Measurements from ENCODE around the gene PLCXD3. TPM values are rescaled to one million over a fixed set of nuclear protein-coding genes. Genes with fewer than 3 reads are reported as not detected.
"Not testable (repeated sequence)": the region's sequence is repeated elsewhere in the genome, so short reads cannot be mapped to it uniquely, and the experiment has no call there.

The PLCXD3 gene
- polyA plus RNA-seq, 4 donors: 0.27 to 4.4 (median 1.1) TPM

GRCh38 chr5:41508696-41509398 lies 1.6 kb downstream of the PLCXD3 start:
- H3K4me1 ChIP-seq (ENCODE audit: control insufficient read depth in 3 of 3, insufficient read depth in 2 of 3, low read depth in 1 of 3, low read length in 2 of 3): peaks cover 0 to 4% (median 0%) of the 10 kb centered on the region in 3 donors
- no peaks in the 10 kb centered on the region for H3K36me3 ChIP-seq (ENCODE audit: control insufficient read depth in 3 of 3, insufficient read depth in 2 of 3, low read depth in 1 of 3, low read length in 3 of 3)
- no peak overlapping the region for H3K4me3 ChIP-seq (ENCODE audit: low read depth in 1 of 3, low read length in 3 of 3)
- no peak for FAIRE-seq
- peaks cover 0 to 22% (median 14%) of the 10 kb centered on the region in 3 donors for H3K27me3 ChIP-seq (ENCODE audit: control insufficient read depth in 3 of 3, insufficient read depth in 3 of 3, low read length in 3 of 3)
- no peak overlapping the region for H3K27ac ChIP-seq (ENCODE audit: low read depth in 1 of 3, low read length in 2 of 3)
- no peak for DNase-seq
- 41 to 47% (median 43%) methylated on average over 5 of the region's 5 CpGs for WGBS, 3 donors
- H3K9me3 ChIP-seq (ENCODE audit: control insufficient read depth in 2 of 2, insufficient read depth in 1 of 2, low read depth in 1 of 2, low read length in 1 of 2): no peaks in the 10 kb centered on the region

GRCh38 chr5:41508186-41508585 lies 2.2 kb downstream of the PLCXD3 start:
- no peak overlapping the region for H3K4me3 ChIP-seq (ENCODE audit: low read depth in 1 of 3, low read length in 3 of 3)
- FAIRE-seq (no peak), DNase-seq (no peak)
- peaks cover 0 to 4% (median 0%) of the 10 kb centered on the region in 3 donors for H3K4me1 ChIP-seq (ENCODE audit: control insufficient read depth in 3 of 3, insufficient read depth in 2 of 3, low read depth in 1 of 3, low read length in 2 of 3)
- no peak overlapping the region for H3K27ac ChIP-seq (ENCODE audit: low read depth in 1 of 3, low read length in 2 of 3)
- no peaks in the 10 kb centered on the region for H3K9me3 ChIP-seq (ENCODE audit: control insufficient read depth in 2 of 2, insufficient read depth in 1 of 2, low read depth in 1 of 2, low read length in 1 of 2)
- H3K36me3 ChIP-seq (ENCODE audit: control insufficient read depth in 3 of 3, insufficient read depth in 2 of 3, low read depth in 1 of 3, low read length in 3 of 3): no peaks in the 10 kb centered on the region
- H3K27me3 ChIP-seq (ENCODE audit: control insufficient read depth in 3 of 3, insufficient read depth in 3 of 3, low read length in 3 of 3): peaks cover 0 to 22% (median 14%) of the 10 kb centered on the region in 3 donors

DNA sequence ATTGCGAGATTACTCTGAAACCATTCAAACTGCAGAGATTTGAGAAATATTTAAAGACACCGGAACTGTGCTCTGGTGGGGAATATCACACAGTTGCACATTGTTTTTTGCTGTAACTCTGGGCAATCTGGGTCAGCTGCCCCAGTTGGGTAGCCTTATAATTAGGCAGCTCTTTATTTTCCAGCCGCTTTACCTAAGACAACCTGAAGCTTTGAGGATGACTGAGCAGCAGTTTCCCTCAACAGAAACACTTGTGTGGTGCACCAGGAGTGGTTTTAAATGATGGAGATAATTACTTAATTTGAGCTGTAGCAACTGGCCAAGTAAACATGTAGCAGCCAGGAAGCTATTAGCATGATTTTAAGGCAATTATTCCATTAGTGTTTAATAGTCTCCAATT lies 2.9 kb downstream of the PLCXD3 start:
- DNase-seq: no peak
- peaks cover 0 to 4% (median 0%) of the 10 kb centered on the region in 3 donors for H3K4me1 ChIP-seq (ENCODE audit: control insufficient read depth in 3 of 3, insufficient read depth in 2 of 3, low read depth in 1 of 3, low read length in 2 of 3)
- H3K27me3 ChIP-seq (ENCODE audit: control insufficient read depth in 3 of 3, insufficient read depth in 3 of 3, low read length in 3 of 3): peaks cover 0 to 22% (median 14%) of the 10 kb centered on the region in 3 donors
- FAIRE-seq: no peak
- no peaks in the 10 kb centered on the region for H3K9me3 ChIP-seq (ENCODE audit: control insufficient read depth in 2 of 2, insufficient read depth in 1 of 2, low read depth in 1 of 2, low read length in 1 of 2)
- WGBS, 3 donors: 88 to 99% (median 94%) methylated on average over 3 of the region's 3 CpGs
- H3K4me3 ChIP-seq (ENCODE audit: low read depth in 1 of 3, low read length in 3 of 3): no peak overlapping the region
- H3K36me3 ChIP-seq (ENCODE audit: control insufficient read depth in 3 of 3, insufficient read depth in 2 of 3, low read depth in 1 of 3, low read length in 3 of 3): no peaks in the 10 kb centered on the region
- no peak overlapping the region for H3K27ac ChIP-seq (ENCODE audit: low read depth in 1 of 3, low read length in 2 of 3)

DNA sequence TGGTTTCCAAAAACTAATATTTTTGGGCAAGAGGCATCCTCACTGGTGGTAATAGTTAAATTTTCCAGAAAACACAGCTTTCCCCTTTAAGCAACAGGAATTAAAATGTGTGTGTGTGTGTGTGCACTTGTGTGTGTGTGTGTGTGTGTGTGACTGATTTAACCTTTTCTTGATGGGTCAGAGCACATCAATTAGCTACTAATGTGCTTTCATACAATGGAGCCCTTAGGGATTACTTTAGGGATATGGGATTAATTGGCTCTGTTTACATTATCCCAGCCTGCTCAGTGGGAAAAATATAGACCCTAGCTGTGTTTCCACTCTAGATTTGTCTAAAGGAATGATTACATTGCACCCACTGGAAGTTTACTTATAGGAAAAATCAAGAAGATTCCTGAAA lies 6.5 kb downstream of the PLCXD3 start:
- no peak for DNase-seq
- H3K27ac ChIP-seq (ENCODE audit: low read depth in 1 of 3, low read length in 2 of 3): no peak overlapping the region
- H3K4me3 ChIP-seq (ENCODE audit: low read depth in 1 of 3, low read length in 3 of 3): no peak overlapping the region
- FAIRE-seq: no peak
- H3K4me1 ChIP-seq (ENCODE audit: control insufficient read depth in 3 of 3, insufficient read depth in 2 of 3, low read depth in 1 of 3, low read length in 2 of 3): no peaks in the 10 kb centered on the region
- no peaks in the 10 kb centered on the region for H3K9me3 ChIP-seq (ENCODE audit: control insufficient read depth in 2 of 2, insufficient read depth in 1 of 2, low read depth in 1 of 2, low read length in 1 of 2)
- H3K27me3 ChIP-seq (ENCODE audit: control insufficient read depth in 3 of 3, insufficient read depth in 3 of 3, low read length in 3 of 3): peaks cover 0 to 2% (median 0%) of the 10 kb centered on the region in 3 donors
- H3K36me3 ChIP-seq (ENCODE audit: control insufficient read depth in 3 of 3, insufficient read depth in 2 of 3, low read depth in 1 of 3, low read length in 3 of 3): no peaks in the 10 kb centered on the region

- Histone ChIP-seq H3K9me3 (ENCODE audit: control insufficient read depth in 2 of 2, insufficient read depth in 1 of 2, low read depth in 1 of 2, low read length in 1 of 2) (no peaks in the 10 kb centered on the region), H3K4me3 (ENCODE audit: low read depth in 1 of 3, low read length in 3 of 3) (no peak overlapping the region), H3K4me1 (ENCODE audit: control insufficient read depth in 3 of 3, insufficient read depth in 2 of 3, low read depth in 1 of 3, low read length in 2 of 3) (no peaks in the 10 kb centered on the region), H3K27ac (ENCODE audit: low read depth in 1 of 3, low read length in 2 of 3) (no peak overlapping the region), H3K27me3 (ENCODE audit: control insufficient read depth in 3 of 3, insufficient read depth in 3 of 3, low read length in 3 of 3) (no peaks in the 10 kb centered on the region), H3K36me3 (ENCODE audit: control insufficient read depth in 3 of 3, insufficient read depth in 2 of 3, low read depth in 1 of 3, low read length in 3 of 3) (no peaks in the 10 kb centered on the region)
- WGBS, 3 donors: 66 to 79% (median 78%) methylated on average over 2 of the region's 2 CpGs
- FAIRE-seq (no peak), DNase-seq (no peak)
These were observed 7.1 kb downstream of the PLCXD3 start for GRCh38 chr5:41503310-41503709.

DNA sequence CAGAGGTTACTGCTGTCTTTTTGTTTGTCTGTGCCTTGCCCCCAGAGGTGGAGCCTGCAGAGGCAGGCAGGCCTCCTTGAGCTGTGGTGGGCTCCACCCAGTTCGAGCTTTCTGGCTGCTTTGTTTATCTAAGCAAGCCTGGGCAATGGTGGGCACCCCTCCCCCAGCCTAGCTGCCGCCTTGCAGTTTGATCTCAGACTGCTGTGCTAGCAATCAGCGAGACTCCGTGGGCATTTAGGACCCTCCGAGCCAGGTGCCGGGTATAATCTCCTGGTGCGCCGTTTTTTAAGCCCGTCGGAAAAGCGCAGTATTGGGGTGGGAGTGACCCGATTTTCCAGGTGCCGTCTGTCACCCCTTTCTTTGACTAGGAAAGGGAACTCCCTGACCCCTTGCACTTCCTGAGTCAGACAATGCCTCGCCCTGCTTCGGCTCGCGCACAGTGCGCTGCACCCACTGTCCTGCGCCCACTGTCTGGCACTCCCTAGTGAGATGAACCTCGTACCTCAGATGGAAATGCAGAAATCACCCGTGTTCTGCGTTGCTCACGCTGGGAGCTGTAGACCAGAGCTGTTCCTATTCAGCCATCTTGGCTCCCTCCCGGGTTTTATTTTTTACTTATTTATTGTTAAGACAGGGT lies 16.8 kb downstream of the PLCXD3 start:
- not testable (repeated sequence) for DNase-seq; H3K27ac ChIP-seq (ENCODE audit: low read depth in 1 of 3, low read length in 2 of 3); H3K27me3 ChIP-seq (ENCODE audit: control insufficient read depth in 3 of 3, insufficient read depth in 3 of 3, low read length in 3 of 3); FAIRE-seq; H3K36me3 ChIP-seq (ENCODE audit: control insufficient read depth in 3 of 3, insufficient read depth in 2 of 3, low read depth in 1 of 3, low read length in 3 of 3); H3K9me3 ChIP-seq (ENCODE audit: control insufficient read depth in 2 of 2, insufficient read depth in 1 of 2, low read depth in 1 of 2, low read length in 1 of 2); H3K4me1 ChIP-seq (ENCODE audit: control insufficient read depth in 3 of 3, insufficient read depth in 2 of 3, low read depth in 1 of 3, low read length in 2 of 3); H3K4me3 ChIP-seq (ENCODE audit: low read depth in 1 of 3, low read length in 3 of 3)
- WGBS, 3 donors: 87 to 90% (median 89%) methylated on average over 23 to 24 of the region's 24 CpGs

DNA sequence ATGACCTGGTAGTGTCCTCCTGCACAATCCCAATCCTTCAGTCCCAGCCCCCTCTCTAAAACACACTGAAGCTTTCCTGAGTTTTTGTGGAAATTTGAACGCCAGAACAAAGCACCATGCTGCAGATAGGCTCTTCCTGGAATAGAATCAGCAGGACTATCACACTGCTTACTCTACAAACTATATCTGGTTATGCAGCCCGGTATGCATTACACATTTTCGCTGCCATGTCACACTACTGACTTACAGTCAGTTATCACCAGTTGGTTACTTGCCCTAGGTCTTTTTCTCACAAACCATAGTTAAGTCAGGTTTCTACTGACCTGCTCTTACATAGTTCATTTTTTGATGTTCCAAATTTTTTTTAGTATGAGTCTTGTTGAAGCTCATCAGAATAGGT lies 24.9 kb downstream of the PLCXD3 start:
- WGBS, 3 donors: 81 to 92% (median 90%) methylated on average over 3 of the region's 3 CpGs
- DNase-seq: no peak
- H3K9me3 ChIP-seq (ENCODE audit: control insufficient read depth in 2 of 2, insufficient read depth in 1 of 2, low read depth in 1 of 2, low read length in 1 of 2): no peaks in the 10 kb centered on the region
- FAIRE-seq: no peak
- no peaks in the 10 kb centered on the region for H3K36me3 ChIP-seq (ENCODE audit: control insufficient read depth in 3 of 3, insufficient read depth in 2 of 3, low read depth in 1 of 3, low read length in 3 of 3)
- no peak overlapping the region for H3K27ac ChIP-seq (ENCODE audit: low read depth in 1 of 3, low read length in 2 of 3)
- H3K27me3 ChIP-seq (ENCODE audit: control insufficient read depth in 3 of 3, insufficient read depth in 3 of 3, low read length in 3 of 3): no peaks in the 10 kb centered on the region
- no peaks in the 10 kb centered on the region for H3K4me1 ChIP-seq (ENCODE audit: control insufficient read depth in 3 of 3, insufficient read depth in 2 of 3, low read depth in 1 of 3, low read length in 2 of 3)
- H3K4me3 ChIP-seq (ENCODE audit: low read depth in 1 of 3, low read length in 3 of 3): no peak overlapping the region

DNA sequence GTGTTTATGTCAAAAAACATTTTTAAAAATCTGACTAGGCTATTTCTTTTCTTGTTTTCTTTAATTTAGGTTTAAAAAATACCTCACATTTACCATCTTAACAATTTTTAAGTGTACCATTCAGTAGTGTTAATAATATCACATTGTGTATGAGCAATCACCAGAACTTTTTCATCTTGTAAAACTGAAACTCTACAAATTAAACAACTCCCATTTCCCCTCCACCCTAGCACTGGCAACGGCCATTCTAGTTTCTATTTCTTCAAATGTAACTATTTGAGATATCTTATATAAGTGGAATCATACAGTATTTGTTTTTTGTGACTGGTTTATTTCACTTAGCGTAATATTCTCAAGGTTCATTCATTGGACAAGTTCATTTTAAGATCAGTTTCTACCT lies 27.7 kb downstream of the PLCXD3 start:
- Histone ChIP-seq H3K36me3 (ENCODE audit: control insufficient read depth in 3 of 3, insufficient read depth in 2 of 3, low read depth in 1 of 3, low read length in 3 of 3) (no peaks in the 10 kb centered on the region), H3K4me1 (ENCODE audit: control insufficient read depth in 3 of 3, insufficient read depth in 2 of 3, low read depth in 1 of 3, low read length in 2 of 3) (no peaks in the 10 kb centered on the region), H3K9me3 (ENCODE audit: control insufficient read depth in 2 of 2, insufficient read depth in 1 of 2, low read depth in 1 of 2, low read length in 1 of 2) (no peaks in the 10 kb centered on the region), H3K27ac (ENCODE audit: low read depth in 1 of 3, low read length in 2 of 3) (no peak overlapping the region), H3K4me3 (ENCODE audit: low read depth in 1 of 3, low read length in 3 of 3) (no peak overlapping the region), H3K27me3 (ENCODE audit: control insufficient read depth in 3 of 3, insufficient read depth in 3 of 3, low read length in 3 of 3) (no peaks in the 10 kb centered on the region)
- WGBS, 3 donors: 49 to 69% (median 58%) methylated on average over 2 of the region's 2 CpGs
- FAIRE-seq (no peak), DNase-seq (no peak)

- no peak for FAIRE-seq
- Histone ChIP-seq H3K27ac (ENCODE audit: low read depth in 1 of 3, low read length in 2 of 3) (no peak overlapping the region), H3K4me1 (ENCODE audit: control insufficient read depth in 3 of 3, insufficient read depth in 2 of 3, low read depth in 1 of 3, low read length in 2 of 3) (no peaks in the 10 kb centered on the region), H3K9me3 (ENCODE audit: control insufficient read depth in 2 of 2, insufficient read depth in 1 of 2, low read depth in 1 of 2, low read length in 1 of 2) (no peaks in the 10 kb centered on the region), H3K27me3 (ENCODE audit: control insufficient read depth in 3 of 3, insufficient read depth in 3 of 3, low read length in 3 of 3) (no peaks in the 10 kb centered on the region), H3K4me3 (ENCODE audit: low read depth in 1 of 3, low read length in 3 of 3) (no peak overlapping the region), H3K36me3 (ENCODE audit: control insufficient read depth in 3 of 3, insufficient read depth in 2 of 3, low read depth in 1 of 3, low read length in 3 of 3) (no peaks in the 10 kb centered on the region)
- 82 to 85% (median 84%) methylated on average over 6 of the region's 6 CpGs for WGBS, 3 donors
- DNase-seq: no peak
These were observed 28.2 kb downstream of the PLCXD3 start for GRCh38 chr5:41482173-41482572.

Data from small intestine (tissue), 7 donors.